Effector CD8-positive, alpha-beta T cell (primary cell): Measurements from ENCODE around the gene GPR35.

Experiments used
- DNase-seq: peaks from one replicate; lab custom pipeline; 2025; lab: John Stamatoyannopoulos, UW
- total RNA-seq, 4 experiments: gene quantifications; one replicate each; lab custom pipeline; 2026; lab: John Stamatoyannopoulos, UW

Gene GPR35, protein sequence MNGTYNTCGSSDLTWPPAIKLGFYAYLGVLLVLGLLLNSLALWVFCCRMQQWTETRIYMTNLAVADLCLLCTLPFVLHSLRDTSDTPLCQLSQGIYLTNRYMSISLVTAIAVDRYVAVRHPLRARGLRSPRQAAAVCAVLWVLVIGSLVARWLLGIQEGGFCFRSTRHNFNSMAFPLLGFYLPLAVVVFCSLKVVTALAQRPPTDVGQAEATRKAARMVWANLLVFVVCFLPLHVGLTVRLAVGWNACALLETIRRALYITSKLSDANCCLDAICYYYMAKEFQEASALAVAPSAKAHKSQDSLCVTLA
- 5.8 to 17.5 (median 17.2) reads per million in 4 experiments for total RNA-seq

DNA sequence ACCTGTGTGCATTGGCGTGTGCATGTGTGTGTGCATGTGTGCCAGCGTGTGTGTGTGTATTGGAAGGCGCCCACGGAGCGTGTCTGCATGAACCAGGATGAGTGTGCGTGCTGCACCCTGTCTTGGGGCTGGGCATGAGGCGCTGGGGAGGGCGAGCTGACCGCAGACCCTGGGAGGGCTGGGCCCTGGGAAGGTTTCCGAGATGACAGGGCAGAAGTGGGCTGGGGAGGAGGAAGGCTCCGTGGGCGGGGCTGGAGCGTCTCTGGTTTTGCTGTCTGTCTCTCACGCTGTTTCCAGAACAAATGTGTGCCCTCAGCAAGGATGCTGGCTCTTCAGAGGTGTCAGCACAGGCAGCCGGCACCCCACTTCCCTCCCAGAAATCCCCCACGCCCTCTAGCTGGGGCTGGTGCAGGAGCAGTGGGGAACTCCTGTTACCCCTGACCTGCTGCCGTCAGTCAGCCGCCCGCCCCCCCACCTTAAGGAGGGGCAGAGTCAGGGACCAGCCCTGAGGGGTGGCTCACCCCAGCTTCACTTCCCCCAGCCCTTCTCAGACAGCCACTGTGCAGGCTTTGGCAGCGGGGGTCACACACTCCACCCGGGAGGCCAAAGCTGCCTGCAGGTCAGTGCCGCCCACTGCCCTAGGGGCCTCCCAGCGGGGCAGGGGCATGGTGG lies at the start of gene GPR35:
TSS of gene GPR35 (plus strand) at position 531 of the 672 bp plus-strand sequence. CDS start 4,473 bp downstream, outside the sequence.
- DNase-seq, result peak; percentile 58

- no peak for DNase-seq
Observed at GRCh38 chr2:240576036-240576435, 49.2 kb upstream of the GPR35 start.

DNA sequence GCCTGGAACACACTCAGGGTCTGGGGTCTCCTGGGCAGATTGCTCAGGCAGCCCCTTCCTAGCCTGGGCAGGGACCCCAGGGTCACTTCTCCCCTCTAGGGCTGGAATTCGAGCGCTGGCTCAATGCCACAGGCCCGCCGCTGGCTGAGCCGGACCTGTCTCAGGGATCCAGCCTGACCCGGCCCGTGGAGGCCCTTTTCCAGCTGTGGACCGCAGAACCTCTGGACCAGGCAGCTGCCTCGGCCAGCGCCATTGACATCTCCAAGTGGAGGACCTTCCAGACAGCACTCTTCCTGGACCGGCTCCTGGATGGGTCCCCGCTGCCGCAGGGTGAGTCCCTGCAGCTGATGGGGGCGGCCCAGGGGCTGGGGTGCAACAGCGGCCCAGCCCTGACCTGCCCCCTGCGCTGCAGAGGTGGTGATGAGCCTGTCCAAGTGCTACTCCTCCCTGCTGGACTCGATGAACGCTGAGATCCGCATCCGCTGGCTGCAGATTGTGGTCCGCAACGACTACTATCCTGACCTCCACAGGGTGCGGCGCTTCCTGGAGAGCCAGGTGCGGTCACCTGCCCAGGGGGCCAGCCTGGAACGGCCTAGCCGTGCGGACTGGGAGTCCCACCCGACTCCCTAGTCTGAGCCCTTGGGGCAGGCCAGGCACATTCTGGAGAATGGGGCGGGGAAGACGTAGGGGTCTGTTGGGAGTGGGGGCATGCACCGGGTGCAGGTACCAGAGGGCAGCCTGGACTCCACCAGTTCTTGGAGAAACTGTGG lies 48.7 kb upstream of the GPR35 start:
- no peak for DNase-seq

- no peak for DNase-seq
Observed at GRCh38 chr2:240577281-240578109, 47.8 kb upstream of the GPR35 start.

- DNase-seq, result no peak
Observed at GRCh38 chr2:240578110-240578450, 47.2 kb upstream of the GPR35 start.

GRCh38 chr2:240578488-240578887 lies 46.8 kb upstream of the GPR35 start:
- no peak for DNase-seq

DNA sequence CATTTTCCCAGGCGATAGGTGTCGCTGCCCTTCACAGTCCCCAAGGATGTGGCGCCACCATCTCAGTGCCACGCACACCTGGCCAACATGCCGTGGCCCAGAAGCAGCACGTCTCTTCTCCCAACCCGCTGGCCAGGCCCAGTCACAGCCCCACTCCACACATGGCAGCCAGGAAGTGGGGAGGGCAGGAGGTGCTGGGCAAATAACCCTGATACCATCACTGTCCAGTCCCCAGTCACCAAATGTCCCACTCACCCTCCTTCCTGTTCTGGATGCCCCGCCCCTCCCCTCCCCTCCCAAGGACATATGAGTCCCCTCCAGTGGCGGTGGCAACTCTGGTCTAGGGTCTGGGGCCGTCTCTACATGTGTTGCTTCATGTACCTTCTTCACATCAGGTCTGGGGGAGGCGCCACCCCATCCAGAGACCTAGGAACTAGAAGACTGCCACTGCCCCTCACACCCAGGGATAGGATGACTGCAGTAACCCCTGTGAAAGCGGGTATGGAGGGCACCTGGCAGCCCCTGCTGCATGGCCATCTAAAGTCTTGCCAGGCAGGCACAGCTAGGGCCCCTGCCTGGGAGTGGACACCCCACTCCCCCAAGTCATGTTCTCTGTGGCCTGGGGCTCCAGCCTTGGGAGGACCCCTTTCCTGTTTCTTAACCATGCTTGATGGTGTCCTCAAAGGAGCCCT lies 46.1 kb upstream of the GPR35 start:
- no peak for DNase-seq

DNA sequence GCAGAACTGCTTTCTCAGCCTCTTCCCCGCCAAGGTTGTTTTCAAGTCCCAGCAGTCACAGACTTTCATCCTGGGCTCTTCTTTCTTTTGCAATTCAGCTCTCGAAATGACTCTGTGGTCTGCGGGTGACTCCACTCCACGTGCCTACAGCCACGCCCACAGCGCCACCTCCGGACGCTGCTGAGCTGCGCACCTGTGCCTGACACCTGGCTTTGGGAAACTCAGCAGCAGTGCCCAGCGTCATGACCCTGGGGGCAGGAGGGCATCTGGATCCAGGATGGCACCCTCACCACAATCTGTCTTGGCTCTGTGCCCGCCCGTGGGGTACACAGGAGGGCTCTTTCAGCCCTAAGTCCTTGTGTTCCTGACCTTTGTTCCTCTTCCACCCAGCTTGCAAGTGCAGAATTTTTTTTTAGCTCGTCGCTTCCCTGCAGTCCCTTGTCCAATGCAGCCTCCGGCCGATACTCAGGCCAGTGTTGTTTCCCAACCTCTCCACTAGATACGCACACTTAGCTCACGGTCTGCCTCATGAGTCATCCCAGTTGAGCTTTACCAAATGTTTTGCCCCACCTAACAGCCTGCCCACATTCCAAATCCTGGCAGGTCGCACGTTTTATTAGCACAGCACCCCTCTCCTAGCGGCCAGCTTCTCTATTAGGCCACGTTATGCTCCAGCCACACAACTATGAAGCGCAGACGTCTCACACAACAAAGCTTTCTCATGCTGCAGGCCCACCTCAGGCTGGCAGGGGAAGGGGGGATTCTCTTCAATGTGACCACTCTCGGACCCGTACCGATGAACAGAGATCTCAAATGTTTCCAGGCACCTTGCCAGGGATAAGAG lies 45.3 kb upstream of the GPR35 start:
- peak; percentile 36 for DNase-seq

GRCh38 chr2:240581811-240582210 lies 43.5 kb upstream of the GPR35 start:
- no peak for DNase-seq

DNA sequence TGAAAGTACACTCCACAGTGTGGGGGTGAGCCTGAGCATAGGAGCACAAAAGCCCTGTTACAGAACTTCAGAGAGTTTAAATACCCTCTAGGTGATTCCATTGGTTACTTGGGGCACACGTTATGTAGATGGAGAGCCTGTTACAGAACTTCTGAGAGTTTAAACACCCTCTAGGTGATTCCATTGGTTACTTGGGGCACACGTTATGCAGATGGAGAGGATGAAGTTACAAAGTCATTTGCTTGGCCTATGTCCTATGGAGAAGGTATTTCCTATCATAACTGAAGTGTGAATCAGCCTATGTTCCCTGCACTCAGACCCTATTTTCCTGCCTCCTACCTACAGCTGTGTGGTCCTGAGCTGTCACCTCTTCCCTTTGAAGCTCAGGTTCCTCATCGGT lies 42.5 kb upstream of the GPR35 start:
- DNase-seq, result no peak

DNA sequence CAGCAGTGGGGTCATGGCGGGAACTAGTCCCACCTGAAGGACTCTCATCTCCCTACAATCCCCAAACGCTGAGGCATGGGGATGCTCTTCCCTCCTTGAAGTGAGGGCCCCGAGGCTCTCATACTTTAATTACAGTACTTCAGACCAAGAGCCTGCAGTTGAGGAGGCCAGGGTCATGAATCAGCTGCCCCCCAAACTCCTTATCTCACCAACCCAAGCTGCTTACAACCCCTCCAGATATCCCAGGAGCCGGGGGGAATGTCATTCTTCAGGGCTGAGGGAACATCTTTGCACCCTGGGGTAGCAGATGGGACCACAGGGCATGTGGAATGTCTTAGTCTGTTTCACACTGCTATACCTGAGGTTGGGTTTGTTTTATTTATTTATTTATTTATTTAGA lies 41.5 kb upstream of the GPR35 start:
- no peak for DNase-seq

DNA sequence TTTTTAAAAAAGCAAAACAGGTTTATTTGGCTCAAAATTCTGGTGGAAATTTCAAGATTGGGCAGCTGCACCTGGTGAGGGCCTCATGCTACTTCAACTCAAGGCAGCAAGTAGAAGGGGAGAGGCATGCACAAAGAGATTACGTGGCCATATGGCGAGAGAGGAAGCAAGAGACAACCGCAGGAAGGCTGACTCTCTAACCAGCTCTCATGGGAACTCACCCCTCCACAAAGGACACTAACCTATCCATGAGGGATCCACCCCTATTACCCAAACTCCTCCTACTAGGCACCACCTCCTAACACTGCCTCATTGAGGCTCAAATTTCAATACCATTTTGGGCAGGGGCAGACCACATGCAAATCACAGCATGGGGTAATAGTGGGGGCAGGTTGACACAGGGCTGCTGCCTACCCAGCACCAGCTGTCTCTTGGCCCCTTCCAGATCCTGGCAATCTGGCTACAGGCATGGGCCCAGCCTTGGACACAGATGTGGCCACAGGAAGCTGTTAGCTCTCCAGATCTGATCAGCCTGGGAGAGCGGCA lies 40.7 kb upstream of the GPR35 start:
- DNase-seq, result no peak

DNA sequence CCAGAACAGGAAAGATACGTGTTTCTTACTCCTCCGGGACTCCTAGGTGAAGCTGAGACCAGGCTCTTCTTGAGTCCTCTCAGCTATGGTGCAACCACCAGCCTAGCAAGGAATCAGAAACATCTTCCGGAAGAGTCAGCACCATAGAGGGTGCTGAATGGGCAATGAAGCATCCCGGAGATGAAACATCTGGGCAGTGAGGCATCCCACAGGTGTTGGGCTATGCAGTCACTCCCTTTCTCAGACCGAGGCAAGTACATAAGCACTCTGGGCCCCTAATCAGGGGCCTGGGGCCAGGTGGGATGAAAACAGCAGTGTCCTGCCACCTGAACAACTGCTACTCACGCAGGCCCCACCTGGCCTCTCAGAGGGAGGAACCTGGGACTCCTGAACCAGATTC lies 40.2 kb upstream of the GPR35 start:
- DNase-seq, result no peak

- no peak for DNase-seq
Observed at GRCh38 chr2:240585681-240586197, 39.5 kb upstream of the GPR35 start.

GRCh38 chr2:240586198-240586918 lies 38.9 kb upstream of the GPR35 start, which contains the start of gene CAPN10:
Gene CAPN10, plus strand, starts transcription at chr2:240586734. Its CDS starts 178 bp downstream, at chr2:240586912.
- DNase-seq, result peak; percentile 91

DNA sequence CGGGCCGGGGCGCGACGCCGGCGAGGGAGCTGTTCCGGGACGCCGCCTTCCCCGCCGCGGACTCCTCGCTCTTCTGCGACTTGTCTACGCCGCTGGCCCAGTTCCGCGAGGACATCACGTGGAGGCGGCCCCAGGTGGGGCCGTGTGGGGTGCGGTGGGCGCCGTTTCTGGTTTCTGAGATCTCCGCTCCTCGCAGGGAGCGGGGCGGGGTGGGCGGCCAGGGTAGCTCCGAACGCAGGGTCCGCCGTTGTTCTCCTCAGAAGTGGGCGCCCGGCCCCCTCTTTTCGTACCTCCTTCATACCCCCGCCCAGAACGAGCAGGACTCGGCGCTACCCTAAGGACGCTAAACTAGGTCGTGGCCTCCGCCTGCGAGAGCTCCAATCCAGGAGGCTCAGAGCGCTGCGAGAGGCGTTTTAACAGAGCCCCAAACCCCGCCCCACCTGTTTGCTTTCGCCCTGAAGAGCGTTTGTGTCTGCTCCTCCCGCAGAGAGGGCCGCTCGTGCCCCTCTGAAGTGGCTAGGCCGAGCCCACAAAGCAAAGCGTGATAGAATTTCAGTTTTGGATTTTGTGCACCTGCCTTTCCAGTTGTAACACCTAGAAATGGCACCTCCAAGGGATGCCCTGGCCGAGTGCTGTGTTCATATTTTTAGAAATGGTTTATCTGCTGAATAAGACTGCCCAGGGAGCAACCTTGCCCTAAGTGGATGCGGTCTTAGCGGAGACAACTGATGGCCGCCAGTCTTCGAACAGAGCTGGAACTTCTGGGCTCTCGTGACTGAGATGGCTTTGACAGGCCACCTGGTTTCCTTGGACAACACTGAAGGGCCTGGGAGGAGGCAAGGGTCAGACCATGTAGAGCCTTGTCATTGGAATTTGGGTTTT lies 38.1 kb upstream of the GPR35 start:
- DNase-seq, result peak; percentile 50

DNA sequence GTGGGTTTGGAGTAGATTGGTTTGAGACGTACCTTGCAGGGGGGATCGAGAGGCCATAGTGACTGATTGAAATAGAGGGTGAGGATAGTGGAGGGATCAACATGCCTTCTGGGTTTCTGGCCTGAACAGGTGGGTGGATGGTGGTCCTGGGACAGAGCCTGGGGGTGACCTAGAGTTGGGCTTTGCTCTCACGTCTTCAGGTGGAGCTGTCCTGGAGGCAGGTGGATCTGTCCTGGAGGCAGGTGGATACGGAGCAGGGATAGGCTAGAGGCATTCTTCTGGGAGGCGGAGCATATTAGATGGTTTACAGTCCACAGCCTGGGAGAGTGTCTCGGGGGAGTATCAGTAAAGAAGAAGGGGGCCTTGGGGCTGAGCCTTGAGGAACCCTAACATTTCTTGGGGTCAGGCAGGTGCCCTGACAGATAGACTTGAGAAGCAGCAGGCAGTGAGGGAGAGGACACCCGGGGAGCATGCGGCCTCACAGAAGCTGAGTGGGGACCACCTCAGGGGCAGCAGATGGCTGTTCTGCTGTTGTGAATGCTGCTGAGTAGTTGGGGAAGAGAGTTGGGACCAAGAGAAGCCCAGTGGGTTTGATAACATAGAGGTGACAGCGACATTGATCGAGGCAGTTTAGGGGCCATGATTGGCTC lies 37.1 kb upstream of the GPR35 start:
- no peak for DNase-seq
